SK-N-SH (cell line): ENCODE data around the gene ILF3. TPM values are rescaled to one million over a fixed set of nuclear protein-coding genes. Genes with fewer than 3 reads are reported as not detected.

Source experiments
- CTCF ChIA-PET: fragments of 300-600, 350-600 bp; formaldehyde crosslinking; extraction: SDS; loops from one replicate; lab custom pipeline; 2021; lab: Yijun Ruan, JAX
- POLR2A ChIA-PET: fragments of 350-600 bp; sonication (Branson Sonifier 250); formaldehyde crosslinking; extraction: SDS; loops from one replicate; lab custom pipeline; 2020; ENCODE audit warnings: antibody characterized with exemption, inconsistent platforms; lab: Yijun Ruan, JAX
- DNase-seq: peaks from one replicate; pipeline ENCODE4 v3.0.0; 2012
- H2AFZ ChIP-seq: fragments of 200-600 bp; sonication (generic); 2 replicates; pipeline ENCODE4 v1.8.1; 2016; ENCODE audit warnings: antibody characterized with exemption, mild to moderate bottlenecking, low read depth
- H3F3A ChIP-seq: fragments of 200-600 bp; sonication (generic); replicated peaks from 2 replicates; pipeline ENCODE3; 2016; ENCODE audit warnings: antibody characterized with exemption, mild to moderate bottlenecking; ENCODE audit not compliant: insufficient read depth
- H3K27ac ChIP-seq, 2 experiments: fragments of 200-500 bp in 1 of 2; fragments of 200-600 bp in 1 of 2; sonication (Bioruptor generic) in 1 of 2; sonication (generic), shearing (Covaris generic) in 1 of 2; 2 replicates each; pipeline versions ENCODE4 v1.5.1 to v1.6.1; 2014 to 2016; ENCODE audit warnings: low read depth in 2 of 2, inconsistent platforms in 1 of 2, low read length in 1 of 2, mild to moderate bottlenecking in 1 of 2, mixed read lengths in 1 of 2
- H3K27me3 ChIP-seq: fragments of 200-600 bp; sonication (generic), shearing (Covaris generic); 2 replicates; pipeline ENCODE4 v1.6.1; 2016; ENCODE audit warnings: mixed run types; ENCODE audit not compliant: insufficient read depth
- H3K36me3 ChIP-seq, 2 experiments: fragments of 200-500 bp in 1 of 2; fragments of 200-600 bp in 1 of 2; sonication (Bioruptor generic) in 1 of 2; sonication (generic) in 1 of 2; replicated peaks in 1 of 2; 2 replicates each; pipeline versions ENCODE3 to v1.5.1; 2014 to 2016; ENCODE audit warnings: low read length in 1 of 2, mild to moderate bottlenecking in 1 of 2; ENCODE audit not compliant: insufficient read depth in 2 of 2, control insufficient read depth in 1 of 2
- H3K4me1 ChIP-seq, 2 experiments: fragments of 200-500 bp in 1 of 2; fragments of 200-600 bp in 1 of 2; sonication (Bioruptor generic) in 1 of 2; sonication (generic), shearing (Covaris generic) in 1 of 2; 2 replicates each; pipeline versions ENCODE4 v1.5.1 to v1.6.1; 2014 to 2016; ENCODE audit warnings: low read depth in 1 of 2, low read length in 1 of 2, mixed run types in 1 of 2; ENCODE audit not compliant: insufficient read depth in 2 of 2, control insufficient read depth in 1 of 2
- H3K4me2 ChIP-seq: fragments of 200-600 bp; sonication (generic), shearing (Covaris generic); 2 replicates; pipeline ENCODE4 v1.6.1; 2017; ENCODE audit warnings: mixed run types
- H3K4me3 ChIP-seq, 2 experiments: fragments of 200-500 bp in 1 of 2; fragments of 200-600 bp in 1 of 2; sonication (Bioruptor generic) in 1 of 2; sonication (generic), shearing (Covaris generic) in 1 of 2; 2 replicates each; pipeline versions ENCODE4 v1.5.1 to v1.8.1; 2014 to 2016; ENCODE audit warnings: low read depth in 2 of 2, inconsistent platforms in 1 of 2, low read length in 1 of 2, mild to moderate bottlenecking in 1 of 2, mixed read lengths in 1 of 2, moderate library complexity in 1 of 2
- H3K79me2 ChIP-seq: fragments of 200-600 bp; sonication (generic); 2 replicates; pipeline ENCODE4 v1.8.1; 2017; ENCODE audit warnings: mild to moderate bottlenecking; ENCODE audit not compliant: insufficient read depth
- H3K9ac ChIP-seq: fragments of 200-600 bp; sonication (generic); 2 replicates; pipeline ENCODE4 v1.6.1; 2017; ENCODE audit warnings: mixed run types
- H3K9me2 ChIP-seq: fragments of 200-600 bp; sonication (generic); 2 replicates; pipeline ENCODE4 v1.6.1; 2017; ENCODE audit warnings: mixed run types
- H3K9me3 ChIP-seq: fragments of 200-600 bp; sonication (generic); 2 replicates; pipeline ENCODE4 v1.6.1; 2017; ENCODE audit warnings: mixed run types, mild to moderate bottlenecking, moderate library complexity
- H4K20me1 ChIP-seq: fragments of 200-600 bp; sonication (generic); 2 replicates; pipeline ENCODE4 v1.6.1; 2017; ENCODE audit warnings: mild to moderate bottlenecking, mixed run types; ENCODE audit not compliant: insufficient read depth
- CHD2 ChIP-seq: fragments of 150-350 bp; IDR thresholded peaks from 2 replicates; pipeline ENCODE4 v1.6.1; 2018; ENCODE audit warnings: low read length; ENCODE audit not compliant: partially characterized antibody
- EZH2phosphoT487 ChIP-seq: fragments of 200-600 bp; sonication (generic); IDR thresholded peaks from 2 replicates; pipeline ENCODE4 v1.6.1; 2017; ENCODE audit warnings: low read depth, mixed run types, mild to moderate bottlenecking, antibody characterized with exemption, moderate library complexity, borderline replicate concordance
- IRF3 ChIP-seq: fragments of 150-350 bp; IDR thresholded peaks from 2 replicates; pipeline ENCODE4 v1.6.1; 2016; ENCODE audit warnings: mild to moderate bottlenecking, low read depth, low read length
- MXI1 ChIP-seq: IDR thresholded peaks from 2 replicates; pipeline ENCODE4 v1.6.1; 2012; ENCODE audit warnings: mild to moderate bottlenecking, low read depth, low read length, improper control_type of control experiment
- NRF1 ChIP-seq: IDR thresholded peaks from 2 replicates; pipeline ENCODE4 v1.6.1; 2012; ENCODE audit warnings: low read depth, mild to moderate bottlenecking, low read length
- PBX3 ChIP-seq: IDR thresholded peaks from 2 replicates; pipeline ENCODE4; 2012
- RCOR1 ChIP-seq: fragments of 150-350 bp; IDR thresholded peaks from 2 replicates; pipeline ENCODE4 v1.6.1; 2017; ENCODE audit warnings: antibody characterized with exemption, low read length
- REST ChIP-seq: IDR thresholded peaks from 2 replicates; pipeline ENCODE4 v1.6.1; 2012; ENCODE audit warnings: mild to moderate bottlenecking, low read depth, low read length, moderate library complexity
- TAF1 ChIP-seq: IDR thresholded peaks from 2 replicates; pipeline ENCODE4 v1.6.1; 2012; ENCODE audit warnings: low read depth, mild to moderate bottlenecking, low read length, moderate library complexity, borderline replicate concordance
- TCF12 ChIP-seq: IDR thresholded peaks from 2 replicates; pipeline ENCODE4 v1.4.0; 2012
- USF2 ChIP-seq: fragments of 150-350 bp; IDR thresholded peaks from 2 replicates; pipeline ENCODE4 v1.6.1; 2017; ENCODE audit warnings: antibody characterized with exemption, low read length, low read depth, borderline replicate concordance
- ZBTB33 ChIP-seq: IDR thresholded peaks from 2 replicates; pipeline ENCODE4 v1.4.0; 2012; ENCODE audit warnings: low read depth, borderline replicate concordance
- WGBS: methylation state at CpG from one replicate; pipeline ENCODE4 v1.1.6; 2017; ENCODE audit warnings: low lambda C conversion rate; 5-methylcytosine and 5-hydroxymethylcytosine counted together
- polyA plus RNA-seq, 3 experiments: library from polyadenylated mRNA; depleted of rRNA; stranded (reverse); fragments of >200 nt; gene quantifications; 2 replicates each; pipeline ENCODE4 v1.2.3, GENCODE V29; 2012

ILF3 gene
- polyA plus RNA-seq, 1 of the 3 experiments (the other 2 are of a cell fraction), result 229 TPM

- no peak for DNase-seq
- TF ChIP-seq ZBTB33 (no peak), IRF3 (no peak), TAF1 (no peak), CHD2 (no peak), NRF1 (no peak), USF2 (no peak), REST (no peak), MXI1 (no peak), EZH2phosphoT487 (no peak), TCF12 (no peak), RCOR1 (no peak), PBX3 (no peak)
- TF ChIP-seq, all 33 proteins: peak for 0
- 96% methylated on average over 8 of the region's 8 CpGs for WGBS
- Histone ChIP-seq H3K4me2 (no peak overlapping the region), H4K20me1 (no peaks in the 10 kb centered on the region), H3K79me2 (peaks cover 60% of the 10 kb centered on the region), H3K9me2 (no peaks in the 10 kb centered on the region), H2AFZ (no peak overlapping the region), H3K4me3 (no peak overlapping the region), H3K9ac (no peak overlapping the region), H3K9me3 (no peaks in the 10 kb centered on the region), H3K36me3 (no peaks in the 10 kb centered on the region), H3K4me1 (peaks cover 0 to 3% of the 10 kb centered on the region in 2 experiments; a peak in 1 of 4 replicates), H3F3A (peaks cover 9% of the 10 kb centered on the region), H3K27ac (no peak overlapping the region), H3K27me3 (no peaks in the 10 kb centered on the region)
- POLR2A ChIA-PET, result no interaction called here
- CTCF ChIA-PET, result interaction anchor here (1.0 to 4.7 kb wide), 4 partner anchors 23 to 140 kb away, joined by 3 to 21 read pairs (median 10); no protein-coding TSS in a partner anchor
Observed at GRCh38 chr19:10621966-10622365, 32.2 kb upstream of the ILF3 start.
